Panc1 (cell line): ENCODE data around the gene KNSTRN.

Experiments
- POLR2AphosphoS5 ChIP-seq: IDR thresholded peaks from 2 replicates; pipeline ENCODE4 v1.6.1; 2012; ENCODE audit warnings: mild to moderate bottlenecking, low read depth, low read length, moderate library complexity
- SIN3A ChIP-seq: IDR thresholded peaks from 2 replicates; pipeline ENCODE4 v1.6.1; 2012; ENCODE audit warnings: low read depth, mild to moderate bottlenecking, low read length, moderate library complexity, borderline replicate concordance; ENCODE audit not compliant: insufficient read depth
- TCF7L2 ChIP-seq: IDR thresholded peaks from 2 replicates; pipeline ENCODE4 v1.6.1; 2011; ENCODE audit warnings: mild to moderate bottlenecking, low read depth, low read length, inconsistent platforms
- TF ChIP-seq, protein P1 (sequence below), 2 experiments: IDR thresholded peaks; 2 replicates each; pipeline ENCODE4 v1.6.1; 2011 to 2012; ENCODE audit warnings: low read depth in 2 of 2, control low read depth in 1 of 2, low read length in 1 of 2, mild to moderate bottlenecking in 1 of 2, moderate library complexity in 1 of 2; ENCODE audit not compliant: insufficient read depth in 1 of 2
- TF ChIP-seq, protein P2 (sequence below): fragments of 450-650 bp; IDR thresholded peaks from 2 replicates; pipeline ENCODE4 v1.5.1; 2017; ENCODE audit warnings: mild to moderate bottlenecking

DNA sequence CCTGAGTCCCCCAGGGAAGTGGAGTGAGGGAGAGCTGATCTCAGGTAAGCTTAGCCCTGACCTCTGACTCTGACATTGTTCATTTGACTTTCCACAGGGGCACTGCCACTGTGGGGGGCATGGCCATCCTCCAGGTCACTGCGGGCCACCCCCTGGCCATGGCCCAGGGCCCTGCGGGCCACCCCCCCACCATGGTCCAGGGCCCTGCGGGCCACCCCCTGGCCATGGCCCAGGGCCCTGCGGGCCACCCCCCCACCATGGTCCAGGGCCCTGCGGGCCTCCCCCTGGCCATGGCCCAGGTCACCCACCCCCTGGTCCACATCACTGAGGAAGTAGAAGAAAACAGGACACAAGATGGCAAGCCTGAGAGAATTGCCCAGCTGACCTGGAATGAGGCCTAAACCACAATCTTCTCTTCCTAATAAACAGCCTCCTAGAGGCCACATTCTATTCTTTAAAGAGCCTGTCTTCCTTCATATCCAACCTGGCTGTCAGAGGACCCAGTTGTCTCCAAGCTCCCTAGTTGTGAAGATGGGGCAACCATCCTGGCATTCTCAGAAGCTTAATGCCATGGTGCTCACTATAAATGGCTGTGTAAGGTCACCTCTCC lies 26.4 kb upstream of the KNSTRN start:
- TF ChIP-seq SIN3A, result no peak
- TF ChIP-seq, protein P1, sequence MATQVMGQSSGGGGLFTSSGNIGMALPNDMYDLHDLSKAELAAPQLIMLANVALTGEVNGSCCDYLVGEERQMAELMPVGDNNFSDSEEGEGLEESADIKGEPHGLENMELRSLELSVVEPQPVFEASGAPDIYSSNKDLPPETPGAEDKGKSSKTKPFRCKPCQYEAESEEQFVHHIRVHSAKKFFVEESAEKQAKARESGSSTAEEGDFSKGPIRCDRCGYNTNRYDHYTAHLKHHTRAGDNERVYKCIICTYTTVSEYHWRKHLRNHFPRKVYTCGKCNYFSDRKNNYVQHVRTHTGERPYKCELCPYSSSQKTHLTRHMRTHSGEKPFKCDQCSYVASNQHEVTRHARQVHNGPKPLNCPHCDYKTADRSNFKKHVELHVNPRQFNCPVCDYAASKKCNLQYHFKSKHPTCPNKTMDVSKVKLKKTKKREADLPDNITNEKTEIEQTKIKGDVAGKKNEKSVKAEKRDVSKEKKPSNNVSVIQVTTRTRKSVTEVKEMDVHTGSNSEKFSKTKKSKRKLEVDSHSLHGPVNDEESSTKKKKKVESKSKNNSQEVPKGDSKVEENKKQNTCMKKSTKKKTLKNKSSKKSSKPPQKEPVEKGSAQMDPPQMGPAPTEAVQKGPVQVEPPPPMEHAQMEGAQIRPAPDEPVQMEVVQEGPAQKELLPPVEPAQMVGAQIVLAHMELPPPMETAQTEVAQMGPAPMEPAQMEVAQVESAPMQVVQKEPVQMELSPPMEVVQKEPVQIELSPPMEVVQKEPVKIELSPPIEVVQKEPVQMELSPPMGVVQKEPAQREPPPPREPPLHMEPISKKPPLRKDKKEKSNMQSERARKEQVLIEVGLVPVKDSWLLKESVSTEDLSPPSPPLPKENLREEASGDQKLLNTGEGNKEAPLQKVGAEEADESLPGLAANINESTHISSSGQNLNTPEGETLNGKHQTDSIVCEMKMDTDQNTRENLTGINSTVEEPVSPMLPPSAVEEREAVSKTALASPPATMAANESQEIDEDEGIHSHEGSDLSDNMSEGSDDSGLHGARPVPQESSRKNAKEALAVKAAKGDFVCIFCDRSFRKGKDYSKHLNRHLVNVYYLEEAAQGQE (IDR thresholded peaks at IDR 0.05; ENCODE audit: insufficient read depth in 1 of 2, low read depth in 2 of 2, low read length in 1 of 2), result no peak
- TF ChIP-seq, protein P2, sequence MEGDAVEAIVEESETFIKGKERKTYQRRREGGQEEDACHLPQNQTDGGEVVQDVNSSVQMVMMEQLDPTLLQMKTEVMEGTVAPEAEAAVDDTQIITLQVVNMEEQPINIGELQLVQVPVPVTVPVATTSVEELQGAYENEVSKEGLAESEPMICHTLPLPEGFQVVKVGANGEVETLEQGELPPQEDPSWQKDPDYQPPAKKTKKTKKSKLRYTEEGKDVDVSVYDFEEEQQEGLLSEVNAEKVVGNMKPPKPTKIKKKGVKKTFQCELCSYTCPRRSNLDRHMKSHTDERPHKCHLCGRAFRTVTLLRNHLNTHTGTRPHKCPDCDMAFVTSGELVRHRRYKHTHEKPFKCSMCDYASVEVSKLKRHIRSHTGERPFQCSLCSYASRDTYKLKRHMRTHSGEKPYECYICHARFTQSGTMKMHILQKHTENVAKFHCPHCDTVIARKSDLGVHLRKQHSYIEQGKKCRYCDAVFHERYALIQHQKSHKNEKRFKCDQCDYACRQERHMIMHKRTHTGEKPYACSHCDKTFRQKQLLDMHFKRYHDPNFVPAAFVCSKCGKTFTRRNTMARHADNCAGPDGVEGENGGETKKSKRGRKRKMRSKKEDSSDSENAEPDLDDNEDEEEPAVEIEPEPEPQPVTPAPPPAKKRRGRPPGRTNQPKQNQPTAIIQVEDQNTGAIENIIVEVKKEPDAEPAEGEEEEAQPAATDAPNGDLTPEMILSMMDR, result no peak
- TF ChIP-seq POLR2AphosphoS5, result no peak
- no peak for TF ChIP-seq TCF7L2
